ENCODE measurements around the gene BCR. TPM values are rescaled to one million over a fixed set of nuclear protein-coding genes. Genes with fewer than 3 reads are reported as not detected.

The BCR gene
- total RNA-seq, 1 donor from 2014 or later: 12.5 TPM

DNA sequence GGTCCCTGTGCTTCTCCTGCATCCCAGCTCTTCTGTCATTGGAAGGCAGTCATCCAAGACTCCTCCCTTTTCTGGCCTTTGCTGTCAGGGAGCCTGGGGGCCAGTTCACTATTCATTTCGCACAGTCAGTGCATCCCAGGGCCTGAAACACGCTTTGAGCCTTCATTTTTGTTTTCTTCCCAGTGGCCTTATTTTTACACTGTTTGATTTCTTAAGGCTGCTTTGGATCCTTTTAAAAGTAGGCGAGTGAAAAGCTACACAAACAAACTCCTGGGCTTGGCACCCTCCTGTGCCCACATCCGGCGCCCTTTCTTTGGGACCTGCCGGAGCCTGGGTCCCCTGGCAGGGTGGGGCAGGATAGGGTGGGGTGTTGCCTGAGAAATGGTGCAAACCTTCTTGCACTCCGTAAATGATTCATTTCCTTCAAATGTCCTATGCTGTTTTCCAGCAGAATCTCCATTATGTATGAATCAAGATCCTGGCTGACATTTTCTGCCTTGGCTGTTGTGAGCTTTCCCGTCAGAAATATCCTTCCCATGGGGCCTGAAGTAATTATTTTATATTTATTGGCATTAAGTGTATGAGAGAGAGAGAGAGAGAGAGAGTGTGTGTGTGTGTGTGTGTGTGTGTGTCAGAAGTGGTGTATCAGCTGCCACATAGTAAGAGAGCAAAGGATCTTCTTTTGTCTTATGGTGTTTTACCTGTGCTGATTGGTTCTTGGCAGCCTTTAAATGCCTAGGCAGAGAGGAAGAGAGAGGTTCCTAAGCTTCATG, 45.6 kb downstream of the BCR start:
- no peaks in the 10 kb centered on the region for H3K36me3 ChIP-seq (ENCODE audit: control insufficient read depth in 3 of 3, insufficient read depth in 3 of 3, low read length in 3 of 3)
- no peak overlapping the region for H3K4me3 ChIP-seq (ENCODE audit: low read length in 3 of 3)
- peaks cover 0 to 7% (median 0%) of the 10 kb centered on the region in 3 donors for H3K9me3 ChIP-seq (ENCODE audit: control insufficient read depth in 3 of 3, low read length in 3 of 3)
- no peak overlapping the region for H3K9ac ChIP-seq (ENCODE audit: low read depth in 1 of 3, low read length in 3 of 3)
- H3K27me3 ChIP-seq (ENCODE audit: control insufficient read depth in 3 of 3, insufficient read depth in 3 of 3, low read length in 3 of 3): peaks cover 10 to 22% (median 14%) of the 10 kb centered on the region in 3 donors
- peaks cover 31 to 33% (median 33%) of the 10 kb centered on the region in 3 donors for H3K4me1 ChIP-seq (ENCODE audit: control insufficient read depth in 3 of 3, insufficient read depth in 3 of 3, low read length in 3 of 3)
- H3K27ac ChIP-seq (ENCODE audit: low read depth, low read length): peak overlapping the region; percentile 57

DNA sequence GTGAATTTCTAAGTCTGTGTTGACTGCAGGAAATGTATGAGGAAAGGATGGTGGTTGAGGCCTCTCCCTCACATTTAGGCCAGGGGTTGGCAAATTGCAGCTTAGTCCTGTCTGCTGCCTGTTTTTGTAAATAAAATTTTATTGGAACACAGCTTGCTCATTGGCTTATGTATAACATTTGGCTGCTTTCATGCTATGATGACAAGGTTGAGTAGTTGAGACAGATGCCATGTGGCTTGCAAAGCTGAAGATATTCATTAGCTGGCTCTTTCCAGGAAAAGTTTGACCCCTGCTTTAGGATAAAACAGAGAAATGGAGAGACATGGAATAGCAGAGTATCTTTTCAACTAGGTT, 46.2 kb downstream of the BCR start:
- Histone ChIP-seq H3K27ac (ENCODE audit: low read depth, low read length) (peak overlapping the region; percentile 57), H3K9ac (ENCODE audit: low read depth in 1 of 3, low read length in 3 of 3) (no peak overlapping the region), H3K4me3 (ENCODE audit: low read length in 3 of 3) (no peak overlapping the region), H3K4me1 (ENCODE audit: control insufficient read depth in 3 of 3, insufficient read depth in 3 of 3, low read length in 3 of 3) (peaks cover 26 to 33% (median 29%) of the 10 kb centered on the region in 3 donors), H3K9me3 (ENCODE audit: control insufficient read depth in 3 of 3, low read length in 3 of 3) (peaks cover 0 to 7% (median 0%) of the 10 kb centered on the region in 3 donors), H3K27me3 (ENCODE audit: control insufficient read depth in 3 of 3, insufficient read depth in 3 of 3, low read length in 3 of 3) (peaks cover 4 to 18% (median 14%) of the 10 kb centered on the region in 3 donors), H3K36me3 (ENCODE audit: control insufficient read depth in 3 of 3, insufficient read depth in 3 of 3, low read length in 3 of 3) (no peaks in the 10 kb centered on the region)

DNA sequence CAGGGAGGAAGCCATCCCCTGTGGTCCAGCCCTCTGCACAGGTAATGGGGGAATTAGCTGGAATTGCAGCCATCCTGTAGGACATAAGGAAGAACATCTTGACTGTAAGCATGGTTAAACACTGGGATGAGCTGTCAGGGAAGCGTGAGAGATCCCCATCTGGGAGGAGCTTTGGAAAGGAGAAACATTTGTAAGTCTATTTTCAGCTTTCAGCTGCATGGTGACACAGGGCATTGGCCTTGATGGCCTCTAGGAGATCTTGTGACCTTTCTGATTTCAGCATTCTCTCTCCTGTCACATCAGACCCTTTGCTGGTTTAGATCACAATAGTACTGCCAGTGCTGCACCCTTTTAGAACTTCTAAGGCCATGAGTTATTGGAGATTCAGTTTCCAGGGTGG, 47.1 kb downstream of the BCR start:
- Histone ChIP-seq H3K36me3 (ENCODE audit: control insufficient read depth in 3 of 3, insufficient read depth in 3 of 3, low read length in 3 of 3) (no peaks in the 10 kb centered on the region), H3K4me3 (ENCODE audit: low read length in 3 of 3) (no peak overlapping the region), H3K27ac (ENCODE audit: low read depth, low read length) (peak overlapping the region; percentile 57), H3K4me1 (ENCODE audit: control insufficient read depth in 3 of 3, insufficient read depth in 3 of 3, low read length in 3 of 3) (peaks cover 29 to 32% (median 29%) of the 10 kb centered on the region in 3 donors), H3K9ac (ENCODE audit: low read depth in 1 of 3, low read length in 3 of 3) (no peak overlapping the region), H3K9me3 (ENCODE audit: control insufficient read depth in 3 of 3, low read length in 3 of 3) (peaks cover 0 to 7% (median 0%) of the 10 kb centered on the region in 3 donors), H3K27me3 (ENCODE audit: control insufficient read depth in 3 of 3, insufficient read depth in 3 of 3, low read length in 3 of 3) (peaks cover under 1 to 25% (median 18%) of the 10 kb centered on the region in 3 donors)

DNA sequence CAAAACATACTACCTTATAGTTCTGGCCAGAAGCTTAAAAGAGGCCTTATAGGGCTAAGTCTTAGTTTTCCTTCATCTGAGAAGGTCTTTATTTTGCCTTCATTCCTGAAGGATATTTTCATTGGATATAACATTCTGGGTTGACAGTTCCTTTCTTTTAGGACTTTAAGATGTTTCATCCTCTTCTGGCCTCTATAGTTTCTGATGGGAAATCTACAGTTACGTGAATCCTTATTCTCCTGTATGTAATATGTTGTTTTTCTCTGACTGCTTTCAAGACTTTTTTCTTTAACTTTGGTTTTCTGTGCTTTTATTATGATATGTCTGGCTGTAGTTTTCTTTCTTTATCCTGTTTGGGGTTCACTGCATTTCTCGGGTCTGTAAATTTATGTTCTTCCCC, 48.2 kb downstream of the BCR start:
- Histone ChIP-seq H3K9ac (ENCODE audit: low read depth in 1 of 3, low read length in 3 of 3) (no peak overlapping the region), H3K9me3 (ENCODE audit: control insufficient read depth in 3 of 3, low read length in 3 of 3) (peaks cover 0 to 7% (median 0%) of the 10 kb centered on the region in 3 donors), H3K4me1 (ENCODE audit: control insufficient read depth in 3 of 3, insufficient read depth in 3 of 3, low read length in 3 of 3) (peaks cover 20 to 29% (median 24%) of the 10 kb centered on the region in 3 donors), H3K4me3 (ENCODE audit: low read length in 3 of 3) (no peak overlapping the region), H3K27me3 (ENCODE audit: control insufficient read depth in 3 of 3, insufficient read depth in 3 of 3, low read length in 3 of 3) (peaks cover 0 to 35% (median 28%) of the 10 kb centered on the region in 3 donors), H3K27ac (ENCODE audit: low read depth, low read length) (no peak overlapping the region), H3K36me3 (ENCODE audit: control insufficient read depth in 3 of 3, insufficient read depth in 3 of 3, low read length in 3 of 3) (no peaks in the 10 kb centered on the region)

DNA sequence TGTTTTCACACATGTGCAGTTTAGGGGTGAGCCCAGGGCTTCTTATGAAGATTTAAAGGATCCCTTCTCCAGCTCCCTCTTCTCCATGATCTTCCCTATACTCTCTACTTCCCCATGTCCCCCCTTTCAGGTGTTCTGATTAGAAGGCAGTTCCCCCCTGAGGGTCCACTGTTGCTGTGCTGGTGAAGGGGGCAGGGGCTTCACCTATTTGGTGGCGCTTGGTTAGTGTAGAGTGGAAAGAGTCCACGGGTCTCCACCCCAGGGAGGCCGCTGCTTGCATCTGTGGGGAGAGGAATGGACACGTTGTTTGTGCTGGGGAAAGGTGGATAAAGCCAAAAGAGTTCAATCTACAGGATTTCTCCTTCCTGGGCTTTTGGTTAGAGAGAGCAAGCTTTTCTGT, 49.3 kb downstream of the BCR start:
- H3K4me1 ChIP-seq (ENCODE audit: control insufficient read depth in 3 of 3, insufficient read depth in 3 of 3, low read length in 3 of 3): peaks cover 24 to 27% (median 25%) of the 10 kb centered on the region in 3 donors
- H3K4me3 ChIP-seq (ENCODE audit: low read length in 3 of 3): no peak overlapping the region
- peaks cover 0 to 36% (median 34%) of the 10 kb centered on the region in 3 donors for H3K27me3 ChIP-seq (ENCODE audit: control insufficient read depth in 3 of 3, insufficient read depth in 3 of 3, low read length in 3 of 3)
- no peaks in the 10 kb centered on the region for H3K36me3 ChIP-seq (ENCODE audit: control insufficient read depth in 3 of 3, insufficient read depth in 3 of 3, low read length in 3 of 3)
- H3K27ac ChIP-seq (ENCODE audit: low read depth, low read length): no peak overlapping the region
- H3K9ac ChIP-seq (ENCODE audit: low read depth in 1 of 3, low read length in 3 of 3): no peak overlapping the region
- H3K9me3 ChIP-seq (ENCODE audit: control insufficient read depth in 3 of 3, low read length in 3 of 3): peaks cover 0 to 7% (median 0%) of the 10 kb centered on the region in 3 donors

DNA sequence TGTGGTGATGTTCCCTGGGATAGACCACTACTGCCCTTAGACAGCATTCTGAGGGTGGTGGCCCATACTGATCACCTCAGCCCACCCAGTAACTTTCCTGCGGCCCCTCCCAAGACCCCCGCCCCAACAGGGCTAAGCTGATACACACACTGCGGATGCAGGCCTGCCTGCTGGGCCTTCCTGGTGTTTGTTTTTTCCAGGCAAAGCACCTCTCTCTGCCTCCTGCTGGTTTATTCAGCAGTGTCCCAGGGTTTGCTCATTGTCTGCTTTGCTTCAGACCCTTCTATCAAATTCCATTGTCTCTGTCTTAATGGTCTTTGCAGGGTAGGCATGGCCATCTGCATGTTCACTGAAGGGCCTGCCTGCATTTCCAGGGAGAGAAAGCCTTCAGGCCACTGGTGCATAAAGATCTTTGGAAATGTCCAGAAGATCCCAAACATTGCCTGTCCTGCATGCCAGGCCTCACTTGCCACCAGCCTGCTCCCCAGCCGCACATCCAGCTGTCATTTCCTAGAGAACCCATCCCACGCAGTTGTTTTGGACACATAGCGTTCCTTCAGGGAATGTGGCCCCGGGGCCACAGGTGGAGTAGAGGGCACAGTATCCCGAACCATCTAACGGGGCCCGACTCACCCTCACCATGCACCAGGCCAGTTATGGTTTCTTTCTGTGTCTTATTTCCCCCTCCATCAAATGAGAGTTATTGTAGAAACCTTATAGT, 50.2 kb downstream of the BCR start:
- H3K9ac ChIP-seq (ENCODE audit: low read depth in 1 of 3, low read length in 3 of 3): no peak overlapping the region
- peaks cover 19 to 21% (median 21%) of the 10 kb centered on the region in 3 donors for H3K4me1 ChIP-seq (ENCODE audit: control insufficient read depth in 3 of 3, insufficient read depth in 3 of 3, low read length in 3 of 3)

DNA sequence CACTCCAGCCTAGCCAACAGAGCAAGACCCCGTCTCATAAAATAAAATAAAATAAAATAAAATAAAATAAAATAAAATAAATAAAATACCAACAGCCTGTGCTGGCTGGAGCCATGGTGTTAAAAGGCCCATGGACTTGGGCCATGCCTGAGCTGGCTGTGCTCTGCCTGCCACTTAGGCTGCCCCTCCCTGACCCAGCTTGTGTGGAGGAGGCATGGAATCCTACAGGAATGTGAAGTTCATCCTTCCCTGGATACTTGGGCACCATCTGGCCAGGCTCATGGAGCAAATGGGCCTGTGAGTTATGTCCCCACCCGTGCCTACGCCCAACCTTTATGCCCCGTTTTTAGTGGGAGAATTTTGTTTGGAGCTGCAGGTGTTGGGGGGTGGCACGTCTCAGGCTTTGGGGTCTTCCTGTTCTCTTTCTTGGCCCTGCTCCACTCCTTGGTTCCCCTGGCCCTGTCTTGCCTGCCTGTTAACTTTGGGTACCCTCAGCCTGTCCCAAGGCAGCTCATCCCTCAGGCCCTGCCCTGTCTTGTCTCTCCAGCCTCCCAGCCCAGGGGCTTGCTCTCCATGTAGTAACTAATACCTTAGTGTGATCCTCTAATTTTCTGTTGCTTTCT, 51.3 kb downstream of the BCR start:
- H3K9ac ChIP-seq (ENCODE audit: low read depth in 1 of 3, low read length in 3 of 3): no peak overlapping the region
- peaks cover 20 to 28% (median 23%) of the 10 kb centered on the region in 3 donors for H3K4me1 ChIP-seq (ENCODE audit: control insufficient read depth in 3 of 3, insufficient read depth in 3 of 3, low read length in 3 of 3)
- peaks cover 0 to 44% (median 32%) of the 10 kb centered on the region in 3 donors for H3K27me3 ChIP-seq (ENCODE audit: control insufficient read depth in 3 of 3, insufficient read depth in 3 of 3, low read length in 3 of 3)
- H3K9me3 ChIP-seq (ENCODE audit: control insufficient read depth in 3 of 3, low read length in 3 of 3): peaks cover 0 to 7% (median 0%) of the 10 kb centered on the region in 3 donors
- no peak overlapping the region for H3K4me3 ChIP-seq (ENCODE audit: low read length in 3 of 3)
- H3K27ac ChIP-seq (ENCODE audit: low read depth, low read length): no peak overlapping the region
- H3K36me3 ChIP-seq (ENCODE audit: control insufficient read depth in 3 of 3, insufficient read depth in 3 of 3, low read length in 3 of 3): no peaks in the 10 kb centered on the region

More for the DNA sequence above, 50.2 kb downstream of the BCR start:
- no peak overlapping the region for H3K27ac ChIP-seq (ENCODE audit: low read depth, low read length)
- no peak overlapping the region for H3K4me3 ChIP-seq (ENCODE audit: low read length in 3 of 3)
- peaks cover 0 to 36% (median 32%) of the 10 kb centered on the region in 3 donors for H3K27me3 ChIP-seq (ENCODE audit: control insufficient read depth in 3 of 3, insufficient read depth in 3 of 3, low read length in 3 of 3)
- H3K36me3 ChIP-seq (ENCODE audit: control insufficient read depth in 3 of 3, insufficient read depth in 3 of 3, low read length in 3 of 3): no peaks in the 10 kb centered on the region
- H3K9me3 ChIP-seq (ENCODE audit: control insufficient read depth in 3 of 3, low read length in 3 of 3): peaks cover 0 to 7% (median 0%) of the 10 kb centered on the region in 3 donors

DNA sequence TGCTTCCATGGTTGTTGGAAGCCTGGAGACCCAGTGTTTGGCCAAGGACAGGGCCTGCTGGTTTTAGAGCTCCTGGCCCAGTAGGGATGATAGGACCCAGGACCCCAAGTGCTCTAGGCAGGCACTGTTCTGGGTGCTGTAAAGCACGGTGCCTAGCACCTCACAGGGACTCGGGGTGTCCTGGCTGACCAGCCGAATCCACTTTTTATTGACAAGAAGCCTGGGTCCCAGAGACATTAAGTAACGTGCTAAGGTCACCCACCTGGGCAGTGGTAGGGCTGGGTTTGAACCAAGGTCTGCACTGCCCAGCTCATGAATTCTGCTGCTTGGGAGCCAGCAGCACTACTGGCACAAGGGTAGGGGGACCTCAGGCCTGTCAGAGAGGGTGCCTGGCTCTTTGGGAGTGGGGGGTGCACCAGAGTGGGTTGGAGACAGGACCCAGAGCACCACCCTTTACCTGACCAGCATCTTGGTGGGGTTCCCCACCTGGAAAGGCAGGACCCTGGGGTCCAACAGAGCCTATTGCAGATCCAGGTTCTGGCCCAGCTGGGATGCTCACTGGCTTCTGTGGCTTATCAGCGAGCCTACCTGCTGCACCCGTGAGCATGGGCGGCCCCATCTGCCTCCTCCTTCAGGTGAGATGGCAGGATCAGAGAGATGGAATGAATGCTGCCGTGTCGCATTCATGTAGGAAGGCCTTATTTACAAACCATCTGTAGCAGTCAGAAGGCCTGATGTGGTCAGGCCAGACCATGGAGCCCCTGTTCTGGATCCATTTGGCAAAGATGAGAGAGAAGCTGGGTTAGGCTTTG, 52.0 kb downstream of the BCR start:
- Histone ChIP-seq H3K27ac (ENCODE audit: low read depth, low read length) (no peak overlapping the region), H3K36me3 (ENCODE audit: control insufficient read depth in 3 of 3, insufficient read depth in 3 of 3, low read length in 3 of 3) (no peaks in the 10 kb centered on the region), H3K4me3 (ENCODE audit: low read length in 3 of 3) (no peak overlapping the region), H3K4me1 (ENCODE audit: control insufficient read depth in 3 of 3, insufficient read depth in 3 of 3, low read length in 3 of 3) (peaks cover 25 to 32% (median 29%) of the 10 kb centered on the region in 3 donors), H3K9me3 (ENCODE audit: control insufficient read depth in 3 of 3, low read length in 3 of 3) (peaks cover 0 to 7% (median 0%) of the 10 kb centered on the region in 3 donors), H3K9ac (ENCODE audit: low read depth in 1 of 3, low read length in 3 of 3) (no peak overlapping the region), H3K27me3 (ENCODE audit: control insufficient read depth in 3 of 3, insufficient read depth in 3 of 3, low read length in 3 of 3) (peaks cover 0 to 44% (median 32%) of the 10 kb centered on the region in 3 donors)

DNA sequence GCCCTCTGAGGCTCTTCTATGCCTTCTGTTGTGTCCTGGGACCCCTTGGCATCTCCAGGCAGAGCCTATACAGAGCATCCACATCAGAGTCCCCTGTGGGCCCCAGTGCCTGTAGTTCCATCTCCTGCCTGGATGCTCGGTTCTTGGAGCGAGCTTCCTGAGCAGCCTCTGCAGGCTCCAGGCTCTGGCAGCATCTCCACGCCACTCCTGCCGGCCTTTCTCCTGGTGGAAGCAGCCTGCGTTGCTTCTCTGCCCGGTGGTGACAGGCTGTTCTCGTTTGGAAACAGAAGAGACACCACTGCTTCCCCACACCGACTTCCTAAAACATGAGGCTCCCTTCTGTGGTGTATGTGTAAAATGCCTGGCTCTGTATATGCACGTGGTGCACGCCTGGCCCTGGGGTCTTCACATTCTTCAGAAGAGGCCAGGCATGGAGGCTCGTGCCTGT, 52.8 kb downstream of the BCR start:
- Histone ChIP-seq H3K27ac (ENCODE audit: low read depth, low read length) (no peak overlapping the region), H3K9ac (ENCODE audit: low read depth in 1 of 3, low read length in 3 of 3) (no peak overlapping the region), H3K27me3 (ENCODE audit: control insufficient read depth in 3 of 3, insufficient read depth in 3 of 3, low read length in 3 of 3) (peaks cover 0 to 44% (median 32%) of the 10 kb centered on the region in 3 donors), H3K4me1 (ENCODE audit: control insufficient read depth in 3 of 3, insufficient read depth in 3 of 3, low read length in 3 of 3) (peaks cover 30 to 39% (median 34%) of the 10 kb centered on the region in 3 donors), H3K4me3 (ENCODE audit: low read length in 3 of 3) (no peak overlapping the region), H3K36me3 (ENCODE audit: control insufficient read depth in 3 of 3, insufficient read depth in 3 of 3, low read length in 3 of 3) (no peaks in the 10 kb centered on the region), H3K9me3 (ENCODE audit: control insufficient read depth in 3 of 3, low read length in 3 of 3) (peaks cover 0 to 7% (median 0%) of the 10 kb centered on the region in 3 donors)
